Epithelial cell of prostate (primary cell): ENCODE measurements around the gene AXIN2.
"Not testable (repeated sequence)": the region's sequence is repeated elsewhere in the genome, so short reads cannot be mapped to it uniquely, and the experiment has no call there.

Source experiments
- DNase-seq: peaks from one replicate; pipeline ENCODE4 v3.0.0-alpha.2; 2011; ENCODE audit warnings: low read depth, low spot score
- H3K27ac ChIP-seq: fragments of 450-650 bp; 2 replicates; pipeline ENCODE4 v1.5.1; 2017; ENCODE audit warnings: mild to moderate bottlenecking

Gene AXIN2

DNA sequence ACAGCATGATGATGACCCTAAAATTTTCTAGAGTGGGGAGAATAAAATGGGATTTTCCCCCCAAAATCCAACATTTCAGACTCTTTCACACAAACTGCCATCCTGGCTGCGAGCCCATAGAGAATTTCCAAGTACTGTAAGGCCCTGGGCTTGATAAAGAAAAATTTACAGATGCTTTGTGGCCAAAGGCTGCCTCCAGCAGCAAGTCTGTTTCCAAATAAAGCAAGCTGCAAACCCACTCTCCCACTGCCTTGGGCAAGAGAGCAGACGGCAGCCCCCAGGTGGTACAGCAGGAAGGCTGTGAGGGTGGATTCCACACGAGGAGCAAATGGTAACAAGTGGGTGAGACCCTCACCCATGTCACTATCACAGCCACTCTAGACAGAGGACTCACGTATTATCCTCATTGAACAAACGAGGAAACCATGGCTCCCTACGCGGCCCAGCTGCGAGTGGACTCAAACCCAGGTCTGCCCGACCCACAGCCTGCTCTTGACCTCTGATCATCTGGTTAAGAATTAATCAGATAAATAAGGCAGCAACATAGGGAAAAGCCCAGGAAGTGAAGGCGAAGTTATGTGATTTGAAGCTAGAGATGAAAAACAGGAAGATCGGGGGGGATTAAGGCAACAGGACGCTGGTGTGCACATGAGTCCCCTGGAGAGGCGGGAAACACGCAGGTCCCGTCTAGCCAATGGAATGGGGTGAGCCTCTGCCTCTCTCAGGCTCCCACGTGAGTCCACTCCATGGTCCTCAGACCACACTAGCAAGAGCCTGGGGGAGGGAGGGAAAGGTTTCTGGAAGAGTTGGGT, 37.4 kb downstream of the AXIN2 start:
- H3K27ac ChIP-seq = no peak overlapping the region
- no peak for DNase-seq

DNA sequence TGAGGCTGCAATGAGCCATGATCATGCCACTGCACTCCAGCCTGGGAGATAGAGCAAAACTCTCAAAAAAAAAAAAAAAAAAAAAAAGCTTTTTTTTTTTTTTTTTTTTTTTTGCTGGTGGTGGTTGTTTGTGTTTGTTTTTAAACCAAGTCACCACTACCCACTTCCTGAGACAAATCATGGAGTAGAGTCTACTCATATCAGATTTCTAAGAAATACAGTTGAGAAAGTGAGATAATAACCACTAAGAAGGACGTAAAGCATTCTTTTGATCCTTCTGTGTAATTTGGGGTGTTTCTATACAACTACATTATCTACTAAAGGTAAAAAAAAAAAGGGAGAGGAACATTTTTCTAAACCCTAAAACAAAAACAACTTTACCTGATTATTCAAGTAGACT, 38.0 kb downstream of the AXIN2 start:
- H3K27ac ChIP-seq = no peak overlapping the region
- DNase-seq = no peak

DNA sequence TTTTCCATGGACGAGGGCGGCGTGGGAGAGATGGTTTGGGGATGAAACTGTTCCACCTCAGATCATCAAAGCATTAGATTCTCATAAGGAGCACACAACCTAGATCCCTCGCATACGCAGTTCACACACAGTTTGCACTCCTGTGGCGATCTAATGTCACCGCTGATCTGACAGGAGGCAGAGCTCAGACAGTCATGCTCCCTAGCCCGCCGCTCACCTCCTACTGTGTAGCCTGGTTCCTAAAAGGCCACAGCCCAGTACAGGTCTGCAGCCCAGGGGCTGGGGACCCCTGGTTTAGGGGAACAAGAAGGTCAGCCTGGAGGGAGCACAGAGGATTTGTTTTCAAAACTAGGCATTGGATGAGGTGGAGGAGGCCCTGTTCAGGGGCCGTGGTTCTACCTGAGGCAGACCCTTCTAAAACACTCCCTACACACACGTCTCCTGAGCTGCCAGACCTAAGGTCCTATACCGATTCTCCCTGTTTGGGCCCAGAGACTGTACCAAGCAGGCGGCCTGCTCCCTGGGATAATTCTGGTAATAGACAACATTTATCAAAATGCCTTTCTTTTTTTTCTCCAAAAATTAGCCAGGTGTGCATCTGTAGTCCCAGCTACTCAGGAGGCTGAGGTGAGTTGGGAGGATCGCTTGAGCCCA, 38.6 kb downstream of the AXIN2 start:
- no peak overlapping the region for H3K27ac ChIP-seq
- no peak for DNase-seq

DNA sequence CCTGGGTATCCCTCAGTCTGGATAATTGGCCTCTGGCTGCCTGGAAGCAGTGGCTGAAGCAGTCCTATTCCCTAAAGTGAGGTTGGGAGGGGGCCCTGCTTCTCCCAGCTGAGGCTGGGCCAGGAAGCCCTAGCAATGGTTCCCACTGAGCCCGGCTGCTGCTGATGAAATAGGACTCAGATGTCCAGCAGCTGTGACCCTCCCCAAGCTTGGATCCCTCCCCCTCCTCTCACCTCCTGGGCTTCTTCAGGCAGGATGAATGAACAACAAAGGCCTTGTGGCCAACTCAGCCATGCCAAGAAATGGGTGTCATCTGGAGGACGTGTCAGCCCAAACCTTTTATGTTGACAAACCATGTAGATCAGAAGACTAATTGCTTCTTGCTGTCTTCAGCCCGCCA, 42.0 kb downstream of the AXIN2 start:
- H3K27ac ChIP-seq = no peak overlapping the region
- no peak for DNase-seq

DNA sequence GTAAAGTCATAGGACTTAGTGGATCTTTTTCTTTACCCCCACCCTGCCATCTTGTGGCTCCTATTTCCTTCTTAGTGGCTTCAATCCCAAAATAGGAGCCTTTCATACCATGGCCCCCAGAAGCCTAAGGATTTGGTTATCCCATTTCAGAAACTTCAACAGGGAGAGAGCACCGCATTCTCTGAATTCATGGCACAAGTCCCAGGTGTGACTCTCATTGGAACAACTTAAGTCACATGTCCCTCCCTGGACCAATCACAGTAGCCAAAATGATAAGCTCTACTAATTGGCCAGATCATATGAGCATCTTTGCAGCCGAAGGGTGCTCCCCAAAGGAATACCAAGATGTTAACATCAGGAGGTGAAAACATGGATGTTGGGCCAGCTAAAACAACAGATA, 43.2 kb downstream of the AXIN2 start:
- no peak for DNase-seq
- no peak overlapping the region for H3K27ac ChIP-seq

DNA sequence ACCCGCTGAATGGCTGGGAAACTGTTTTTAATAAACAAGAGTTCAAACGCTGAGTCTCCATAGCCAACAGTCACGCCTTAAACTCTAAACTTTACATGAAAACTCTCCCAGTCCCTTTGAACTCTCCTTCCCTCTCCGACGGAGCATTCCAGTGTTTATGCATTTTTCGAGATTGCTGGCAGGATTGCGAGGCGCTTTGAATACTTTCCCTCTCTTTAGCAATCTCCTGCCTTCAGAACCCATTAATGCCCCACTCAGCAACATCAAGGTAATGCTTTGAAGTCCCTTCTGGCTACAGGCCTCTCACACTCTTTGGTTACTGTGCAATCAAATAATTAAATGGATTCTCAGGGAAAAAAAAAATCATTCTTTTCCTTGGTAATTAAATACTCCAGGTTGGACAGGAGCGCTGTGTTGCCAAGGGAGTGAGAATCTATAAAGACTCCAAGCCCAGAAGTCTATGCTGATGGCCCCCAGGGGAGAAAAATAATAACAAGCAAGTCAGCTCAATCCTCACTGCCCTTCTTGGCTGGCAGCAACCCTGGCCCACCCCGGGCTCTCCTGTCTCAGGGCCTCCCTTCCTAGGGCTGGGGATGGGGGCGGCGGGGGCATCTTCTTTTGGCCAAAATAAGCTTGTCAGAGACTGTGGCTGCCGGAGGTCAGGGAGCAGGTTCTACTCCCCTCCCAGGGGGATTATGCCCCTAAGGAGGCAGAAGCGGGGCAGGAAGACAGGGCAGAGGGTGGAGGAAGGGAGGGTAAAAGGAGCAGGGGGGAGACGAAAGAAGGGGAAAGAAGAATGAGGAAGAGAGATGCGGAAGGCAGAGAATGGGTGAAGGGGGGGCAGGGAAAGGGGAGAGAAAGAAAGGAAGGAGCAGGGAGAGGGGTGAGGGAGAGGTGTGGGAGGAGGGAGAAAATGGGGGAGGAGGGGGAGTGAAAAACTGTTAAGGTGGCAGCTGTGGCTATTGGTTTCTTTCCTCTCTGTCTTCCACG, 45.2 kb downstream of the AXIN2 start:
- no peak overlapping the region for H3K27ac ChIP-seq
- DNase-seq = no peak

DNA sequence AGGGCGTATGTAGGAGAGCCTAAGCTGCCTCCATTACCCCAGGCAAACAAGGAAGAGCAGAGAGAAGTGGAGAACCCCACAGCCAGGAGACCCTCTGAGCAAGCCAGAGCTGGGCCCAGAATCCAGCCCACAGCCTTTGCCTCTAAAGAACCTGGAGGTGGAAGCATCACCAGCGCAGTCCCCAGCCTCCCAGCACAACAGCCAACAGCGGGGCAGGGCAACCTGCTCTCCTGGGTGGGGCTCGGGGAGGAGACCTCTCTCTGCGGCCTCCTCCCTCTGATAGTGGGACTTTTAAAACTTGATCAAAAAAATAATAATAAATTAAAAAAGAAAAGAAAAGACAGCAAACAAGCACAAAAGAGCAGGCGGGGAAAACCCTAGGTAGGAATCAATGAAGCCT, 45.9 kb downstream of the AXIN2 start:
- DNase-seq = no peak
- no peak overlapping the region for H3K27ac ChIP-seq

DNA sequence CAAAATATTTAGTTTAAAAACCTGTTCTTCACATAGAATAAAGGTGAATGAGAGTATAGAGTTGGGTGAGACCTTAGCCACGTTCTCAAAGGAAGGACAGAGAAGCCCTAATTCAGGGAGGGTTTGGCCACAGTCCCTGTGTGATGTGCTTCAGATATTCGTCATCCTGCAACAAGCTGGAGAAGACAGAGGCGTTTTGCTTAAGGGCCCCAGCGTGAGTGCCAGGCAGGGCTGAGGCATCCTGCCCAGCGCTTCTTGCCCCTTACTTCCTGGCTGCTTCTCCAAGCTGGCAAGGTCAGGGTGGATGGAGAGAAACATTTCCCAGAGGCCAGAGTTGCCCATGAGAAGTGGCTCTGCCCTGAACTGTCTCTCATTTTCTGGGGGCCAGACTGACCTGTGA, 46.9 kb downstream of the AXIN2 start:
- no peak overlapping the region for H3K27ac ChIP-seq
- DNase-seq = no peak

DNA sequence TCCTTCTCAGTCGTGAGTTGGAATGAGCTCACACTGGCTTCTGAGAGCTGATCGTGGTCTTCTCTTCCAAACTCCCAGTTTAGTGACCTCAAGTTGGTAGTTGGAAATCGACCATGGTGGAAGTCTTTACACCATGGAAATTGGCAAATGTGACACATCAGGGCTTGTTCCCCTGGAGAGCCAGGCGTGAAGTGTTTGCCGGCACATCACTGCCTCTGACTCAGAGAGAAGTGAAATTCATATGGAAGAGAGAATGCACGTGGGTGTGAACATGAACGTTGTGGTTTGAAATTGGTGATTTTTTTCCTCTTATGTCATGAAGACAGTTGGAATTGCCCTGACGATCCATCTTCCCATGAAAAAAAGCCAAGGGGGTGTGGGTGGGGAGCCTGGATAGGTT, 47.4 kb downstream of the AXIN2 start:
- H3K27ac ChIP-seq = no peak overlapping the region
- peak; percentile 18 for DNase-seq

DNA sequence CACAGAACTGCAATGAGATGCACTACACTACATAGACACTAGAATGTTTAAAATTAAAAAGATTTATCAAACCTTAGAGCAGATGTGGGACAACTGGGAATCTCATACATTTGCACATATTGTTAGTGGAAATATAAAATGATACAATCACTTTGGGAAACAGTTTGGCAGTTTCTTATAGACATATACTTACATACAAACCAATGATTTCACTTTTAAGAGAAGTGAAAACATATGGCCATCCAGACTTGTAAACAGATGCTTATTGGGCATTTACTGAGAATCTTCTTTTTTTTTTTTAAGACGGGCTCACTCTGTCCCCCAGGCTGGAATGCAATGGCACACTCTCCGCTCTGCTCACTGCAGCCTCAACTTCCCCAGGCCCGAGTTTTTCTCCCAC, 50.1 kb downstream of the AXIN2 start:
- no peak overlapping the region for H3K27ac ChIP-seq
- DNase-seq = no peak

DNA sequence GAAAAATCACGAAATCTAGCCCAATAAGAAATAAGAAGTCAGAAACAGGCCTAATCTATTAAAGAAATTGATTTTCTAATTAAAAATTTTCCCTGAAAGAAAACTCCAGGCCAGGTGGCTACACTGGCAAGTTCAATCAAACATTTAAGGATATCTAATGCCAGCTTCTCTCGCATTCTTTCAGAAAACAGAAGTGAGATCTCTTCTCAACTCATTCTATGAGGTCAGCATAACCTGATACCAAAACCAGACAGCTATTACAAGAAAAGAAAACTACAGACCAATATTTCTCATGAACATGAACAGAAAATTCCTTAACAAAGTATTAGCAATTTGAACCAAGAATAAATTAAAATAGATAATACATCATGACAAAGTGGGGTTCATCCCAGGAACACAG, 52.4 kb downstream of the AXIN2 start:
- H3K27ac ChIP-seq = no peak overlapping the region
- no peak for DNase-seq

DNA sequence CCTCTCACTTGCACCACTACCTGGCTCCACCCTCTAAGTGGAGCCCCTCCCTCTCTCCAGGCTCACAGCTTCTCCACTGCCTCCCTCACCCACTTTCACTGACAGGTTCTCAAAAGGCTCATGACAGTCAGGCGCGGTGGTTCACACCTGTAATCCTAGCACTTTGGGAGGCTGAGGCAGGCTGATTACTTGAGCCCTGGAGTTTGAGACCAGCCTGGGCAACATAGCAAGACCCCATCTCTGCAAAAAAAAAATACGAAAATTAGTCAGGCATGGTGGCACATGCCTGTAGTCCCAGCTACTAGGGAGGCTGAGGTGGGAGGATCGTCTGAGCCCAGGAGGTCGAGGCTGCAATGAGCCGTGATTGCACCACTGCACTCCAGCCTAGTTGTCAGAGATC, 56.8 kb downstream of the AXIN2 start:
- H3K27ac ChIP-seq, DNase-seq: not testable (repeated sequence)

DNA sequence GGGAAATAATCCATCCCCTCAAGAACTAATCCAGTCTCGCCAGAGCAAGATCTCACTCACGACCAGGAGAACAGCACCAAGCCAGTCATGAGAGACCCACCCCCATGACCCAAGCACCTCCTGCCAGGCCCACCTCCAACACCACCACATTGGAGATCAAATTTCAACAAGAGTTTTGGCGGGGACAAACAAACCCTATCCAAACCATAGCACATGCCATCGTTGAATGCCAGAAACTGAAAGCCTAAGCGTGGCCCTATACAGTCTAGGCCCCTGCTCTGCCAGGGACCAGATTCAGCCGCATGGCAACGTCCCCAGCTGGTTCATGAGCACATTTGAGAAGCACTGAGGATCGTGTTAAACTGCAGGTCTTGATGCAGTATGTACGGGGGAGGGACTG, 57.3 kb downstream of the AXIN2 start:
- no peak for DNase-seq

DNA sequence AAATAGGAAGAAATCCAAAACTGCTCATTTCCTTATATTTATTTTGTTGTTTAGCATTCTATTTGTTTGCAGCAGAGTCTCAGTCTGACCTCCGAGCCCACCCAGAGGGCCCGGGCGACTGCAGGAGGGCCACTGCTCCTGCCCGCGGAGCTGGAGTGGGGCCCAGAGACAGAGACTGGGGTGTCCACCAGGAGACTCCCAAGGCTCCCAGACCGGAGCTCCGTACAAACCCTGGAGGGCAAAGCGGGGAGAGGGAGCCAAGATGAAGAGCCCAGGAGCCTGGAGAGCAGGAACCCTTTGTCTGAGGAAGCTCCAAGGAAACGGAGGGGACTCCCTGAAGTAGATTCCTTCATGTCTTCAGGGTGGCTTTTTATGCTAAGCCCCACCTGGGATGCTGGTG, 57.9 kb downstream of the AXIN2 start:
- no peak for DNase-seq
- H3K27ac ChIP-seq = no peak overlapping the region

More for the DNA sequence above, 57.3 kb downstream of the AXIN2 start:
- no peak overlapping the region for H3K27ac ChIP-seq

DNA sequence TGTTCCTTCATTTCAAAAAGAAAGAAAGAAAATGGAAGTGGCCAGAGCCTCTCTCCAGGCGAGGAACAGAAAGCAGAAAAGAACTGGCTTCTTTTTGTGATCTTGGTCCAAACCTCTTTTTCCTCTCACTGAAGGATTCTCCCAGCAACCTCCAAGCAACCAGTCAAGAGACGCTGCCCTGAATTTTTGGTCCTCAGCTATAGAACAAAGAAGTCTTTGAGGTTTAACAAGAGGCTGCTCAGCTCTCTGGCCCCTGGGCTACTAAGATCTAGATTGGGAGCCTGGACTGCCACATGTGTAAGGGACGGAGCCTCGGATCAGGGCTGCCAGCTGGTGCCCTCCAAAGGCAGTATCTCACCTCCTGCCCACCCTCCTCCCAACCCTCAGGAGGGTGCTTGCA, 62.6 kb downstream of the AXIN2 start:
- DNase-seq = no peak
- no peak overlapping the region for H3K27ac ChIP-seq

DNA sequence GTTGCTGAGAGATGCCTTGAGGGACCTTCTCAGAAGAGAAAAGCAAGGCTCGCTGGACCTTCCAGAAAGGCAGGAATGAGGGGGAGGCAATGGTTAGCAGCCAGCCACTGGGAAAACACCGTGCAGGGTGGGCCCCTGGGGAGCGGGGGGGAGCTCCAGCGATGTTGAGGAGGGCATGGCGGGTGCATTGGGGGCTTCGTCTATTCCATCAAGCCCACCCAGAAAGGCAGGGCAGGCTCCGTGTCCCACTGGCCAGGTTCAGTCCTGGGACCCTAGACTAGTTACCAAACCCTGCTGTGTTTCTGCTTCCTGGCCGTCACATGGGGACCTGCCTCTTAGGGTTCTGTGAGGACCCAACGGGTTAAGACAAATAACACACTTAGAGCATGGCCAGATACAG, 64.6 kb downstream of the AXIN2 start:
- no peak for DNase-seq
- no peak overlapping the region for H3K27ac ChIP-seq

DNA sequence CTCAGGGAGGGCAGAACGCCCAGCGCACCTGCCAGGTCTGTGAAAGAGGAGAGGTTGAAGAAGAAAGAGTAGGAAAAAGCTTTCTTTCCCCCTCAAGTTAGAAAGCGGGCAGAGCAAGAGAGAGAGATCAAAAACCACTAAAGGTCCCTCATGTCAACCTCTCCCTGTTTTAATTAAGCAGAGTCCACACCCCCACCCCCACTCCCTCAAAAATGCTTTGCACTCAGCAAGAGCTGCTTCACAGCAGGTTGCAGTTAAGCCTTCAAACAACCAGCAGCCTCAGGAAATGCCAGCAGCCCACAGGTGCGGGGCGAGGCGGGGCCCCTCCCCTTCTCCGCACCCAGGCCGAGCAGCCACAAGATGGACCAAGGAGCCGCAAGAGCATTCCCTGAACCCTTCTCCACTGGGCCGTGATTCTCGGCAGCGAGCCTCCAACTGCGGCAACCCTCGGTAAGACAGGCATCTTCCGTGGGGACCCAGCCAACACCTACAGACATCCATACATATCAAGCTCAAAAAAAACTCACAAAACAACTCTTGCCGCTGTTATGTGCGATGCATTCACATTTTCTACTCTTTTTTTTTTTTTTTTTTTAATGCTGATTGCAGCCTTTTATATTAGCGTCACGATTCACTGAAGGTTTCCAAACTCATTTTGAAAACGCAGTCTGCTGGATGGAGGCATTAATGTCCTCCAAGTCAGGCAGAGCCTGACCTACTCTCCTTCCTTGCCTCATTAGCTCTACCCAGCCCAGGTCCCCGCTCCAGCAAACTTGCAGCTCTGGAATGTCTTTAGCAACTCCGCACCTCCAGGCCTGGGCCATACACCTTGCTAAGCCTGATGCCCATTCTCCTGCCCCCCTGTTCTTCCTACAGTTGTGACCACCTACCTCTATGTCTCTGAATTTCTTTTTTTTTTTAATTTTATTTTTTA, 66.1 kb downstream of the AXIN2 start:
- no peak for DNase-seq

DNA sequence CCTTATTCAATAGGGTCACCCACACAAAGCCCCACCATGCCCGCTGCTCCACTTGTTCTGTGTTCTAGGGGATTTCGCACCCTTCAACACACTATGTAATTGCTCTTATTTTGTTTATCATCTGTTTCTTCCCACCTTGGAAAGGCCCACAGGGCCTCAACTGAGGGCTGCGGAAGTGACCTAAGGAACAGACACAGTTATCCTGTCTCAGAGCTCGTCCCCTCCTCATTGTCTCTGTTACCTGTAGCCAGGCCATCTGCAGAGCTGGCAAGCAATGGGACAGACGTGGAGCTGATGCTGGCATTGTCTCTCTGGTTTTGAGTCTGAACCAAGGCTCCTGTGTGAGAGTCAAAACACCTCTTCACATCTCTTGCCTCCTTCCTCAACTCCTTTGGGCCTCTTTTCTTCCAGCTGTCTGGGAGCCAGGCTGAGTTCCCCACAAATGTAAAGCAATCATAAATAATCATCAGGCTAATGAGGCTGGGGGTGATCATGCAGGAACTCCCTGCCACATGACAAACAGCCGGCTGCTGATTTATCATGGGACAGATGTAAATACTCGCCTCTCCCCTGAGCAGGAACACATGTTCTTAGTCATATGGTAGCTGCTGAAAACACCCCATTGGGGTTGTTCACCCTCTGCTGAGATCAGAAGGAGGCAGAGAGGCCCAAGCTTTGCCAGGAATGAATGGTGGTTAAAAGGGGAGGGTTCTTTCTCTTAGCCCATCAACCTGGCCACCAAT, 71.9 kb downstream of the AXIN2 start:
- H3K27ac ChIP-seq = no peak overlapping the region
- DNase-seq = no peak

More for the DNA sequence above, 66.1 kb downstream of the AXIN2 start:
- H3K27ac ChIP-seq = no peak overlapping the region

DNA sequence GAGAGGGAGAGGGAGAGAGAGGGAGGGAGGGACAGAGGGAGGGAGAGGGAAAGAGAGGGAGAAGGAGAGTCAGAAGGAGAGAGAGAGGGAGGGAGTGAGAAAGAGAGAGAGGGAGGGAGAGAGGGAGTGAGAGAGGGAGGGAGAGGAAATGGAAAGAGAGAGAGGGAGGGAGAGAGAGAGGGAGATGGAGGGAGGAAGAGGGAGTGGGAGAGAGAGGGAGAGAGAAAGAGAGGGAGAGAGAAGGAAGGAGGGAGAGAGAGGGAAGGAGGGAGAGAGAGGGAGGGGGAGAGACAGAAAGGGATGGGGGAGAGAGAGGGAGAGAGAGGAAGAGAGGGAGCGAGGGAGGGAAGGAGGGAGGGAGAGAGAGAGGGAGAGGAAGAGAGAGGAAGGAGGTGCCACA, 72.8 kb downstream of the AXIN2 start:
- H3K27ac ChIP-seq = no peak overlapping the region
- DNase-seq = no peak
